GM23338 (cell line): ENCODE results near the gene PIM1. TPM values are rescaled to one million over a fixed set of nuclear protein-coding genes. Genes with fewer than 3 reads are reported as not detected.
"Not testable (repeated sequence)": the region's sequence is repeated elsewhere in the genome, so short reads cannot be mapped to it uniquely, and the experiment has no call there.

Experiments
- ATAC-seq: fragments of 200-7000 bp; cut with Tn5 transposase; 3 replicates; pipeline ENCODE4 v1.9.1; 2020
- DNase-seq: peaks from one replicate; pipeline ENCODE4 v3.0.0-alpha.2; 2015; ENCODE audit warnings: low spot score
- H2AFZ ChIP-seq: fragments of 200-600 bp; sonication (generic); 2 replicates; pipeline ENCODE4 v1.8.0; 2016; ENCODE audit warnings: antibody characterized with exemption, mild to moderate bottlenecking, moderate library complexity
- H3F3A ChIP-seq: fragments of 200-600 bp; sonication (generic); replicated peaks from 2 replicates; pipeline ENCODE4 v1.8.0; 2017; ENCODE audit warnings: antibody characterized with exemption, mixed run types, low read depth
- H3K27ac ChIP-seq: fragments of 200-600 bp; sonication (generic); 2 replicates; pipeline ENCODE4 v1.6.1; 2016; ENCODE audit warnings: low read depth
- H3K27me3 ChIP-seq: fragments of 200-600 bp; sonication (generic); 2 replicates; pipeline ENCODE4 v1.8.0; 2016; ENCODE audit warnings: mild to moderate bottlenecking, mixed run types, moderate library complexity; ENCODE audit not compliant: insufficient read depth
- H3K36me3 ChIP-seq: fragments of 200-600 bp; sonication (generic); 2 replicates; pipeline ENCODE4 v1.8.0; 2016; ENCODE audit warnings: mild to moderate bottlenecking; ENCODE audit not compliant: insufficient read depth
- H3K4me1 ChIP-seq: fragments of 200-600 bp; sonication (generic); 2 replicates; pipeline ENCODE4 v1.8.0; 2016; ENCODE audit warnings: mild to moderate bottlenecking, moderate library complexity; ENCODE audit not compliant: insufficient read depth
- H3K4me2 ChIP-seq: fragments of 200-600 bp; sonication (generic); 2 replicates; pipeline ENCODE4 v1.7.1; 2017; ENCODE audit warnings: mixed run types
- H3K4me3 ChIP-seq: fragments of 200-600 bp; sonication (generic); 2 replicates; pipeline ENCODE4 v1.6.1; 2016; ENCODE audit warnings: mixed run types
- H3K79me2 ChIP-seq: fragments of 200-600 bp; sonication (generic); replicated peaks from 2 replicates; pipeline ENCODE4 v1.8.0; 2017; ENCODE audit warnings: mild to moderate bottlenecking; ENCODE audit not compliant: insufficient read depth
- H3K9me2 ChIP-seq: fragments of 200-600 bp; sonication (generic); 2 replicates; pipeline ENCODE4 v1.8.0; 2017; ENCODE audit not compliant: insufficient read depth
- H4K20me1 ChIP-seq: fragments of 200-600 bp; sonication (generic); replicated peaks from 2 replicates; pipeline ENCODE4 v1.8.0; 2017; ENCODE audit warnings: mild to moderate bottlenecking; ENCODE audit not compliant: insufficient read depth
- H3K27ac Mint-ChIP-seq: 2 replicates; pipeline ENCODE4 v1.8.0; 2020; ENCODE audit warnings: inconsistent platforms, mild to moderate bottlenecking, moderate library complexity, mixed read lengths
- H3K27me3 Mint-ChIP-seq: 3 replicates; pipeline ENCODE4 v1.8.0; 2022; ENCODE audit warnings: low read depth, mild to moderate bottlenecking, moderate library complexity, mixed read lengths, inconsistent platforms; ENCODE audit not compliant: insufficient read depth, poor library complexity
- H3K36me3 Mint-ChIP-seq: 3 replicates; pipeline ENCODE4 v1.8.0; 2021; ENCODE audit warnings: low read depth, mild to moderate bottlenecking, inconsistent platforms, moderate library complexity, mixed read lengths
- H3K4me1 Mint-ChIP-seq: 3 replicates; pipeline ENCODE4 v1.8.0; 2020; ENCODE audit warnings: mild to moderate bottlenecking, inconsistent platforms, mixed read lengths
- H3K4me3 Mint-ChIP-seq: 3 replicates; pipeline ENCODE4 v1.8.0; 2021; ENCODE audit warnings: moderate library complexity, mild to moderate bottlenecking, inconsistent platforms, mixed read lengths
- H3K9me3 Mint-ChIP-seq: 3 replicates; pipeline ENCODE4 v1.8.0; 2020; ENCODE audit warnings: moderate library complexity, mild to moderate bottlenecking, inconsistent platforms, mixed read lengths
- CREB1 ChIP-seq: fragments of 250-450 bp; sonication (Bioruptor Pico); IDR thresholded peaks from 2 replicates; pipeline ENCODE4 v1.5.0; 2020; ENCODE audit warnings: low read depth, mild to moderate bottlenecking, moderate library complexity
- NANOG ChIP-seq: IDR thresholded peaks from 2 replicates; pipeline ENCODE4 v1.6.1; 2016; ENCODE audit warnings: antibody characterized with exemption, borderline replicate concordance
- POLR2AphosphoS5 ChIP-seq: IDR thresholded peaks from 2 replicates; pipeline ENCODE4 v1.6.1; 2016; ENCODE audit warnings: antibody characterized with exemption, low read depth
- STAT1 ChIP-seq: IDR thresholded peaks from one replicate; pipeline ENCODE4 v1.6.1; 2016; ENCODE audit warnings: antibody characterized with exemption; ENCODE audit not compliant: unreplicated experiment
- ZNF462 ChIP-seq: fragments of 250-450 bp; sonication (Bioruptor Pico); IDR thresholded peaks from 2 replicates; pipeline ENCODE4 v1.5.0; 2020; ENCODE audit warnings: mild to moderate bottlenecking, moderate library complexity
- polyA plus RNA-seq: library from polyadenylated mRNA; unstranded; fragments of >200 nt; fragmentation: Nextera tagmentation; extraction: Ambion mirVana; gene quantifications from 2 replicates; pipeline ENCODE4 v1.2.1, GENCODE V29; 2016
- total RNA-seq: library from RNA; depleted of rRNA; stranded (reverse); fragments of >200 nt; shearing (Covaris generic); gene quantifications from 2 replicates; pipeline ENCODE4 v1.2.3, GENCODE V29; 2014
- TF ChIP-seq, protein P1 (sequence below): IDR thresholded peaks from 2 replicates; pipeline ENCODE4 v1.6.1; 2016; ENCODE audit warnings: antibody characterized with exemption

The PIM1 gene
- total and polyA plus RNA-seq, 2 experiments from 2014 or later: 46.0 to 74.2 TPM

GRCh38 chr6:37182736-37183590 lies 13.0 kb downstream of the PIM1 start (continued):
- TF ChIP-seq ZNF462 (CRISPR knock-in tag): no peak
- TF ChIP-seq STAT1: no peak
- no peak for TF ChIP-seq CREB1 (CRISPR knock-in tag)
- no peak for TF ChIP-seq NANOG
- TF ChIP-seq, protein P1, sequence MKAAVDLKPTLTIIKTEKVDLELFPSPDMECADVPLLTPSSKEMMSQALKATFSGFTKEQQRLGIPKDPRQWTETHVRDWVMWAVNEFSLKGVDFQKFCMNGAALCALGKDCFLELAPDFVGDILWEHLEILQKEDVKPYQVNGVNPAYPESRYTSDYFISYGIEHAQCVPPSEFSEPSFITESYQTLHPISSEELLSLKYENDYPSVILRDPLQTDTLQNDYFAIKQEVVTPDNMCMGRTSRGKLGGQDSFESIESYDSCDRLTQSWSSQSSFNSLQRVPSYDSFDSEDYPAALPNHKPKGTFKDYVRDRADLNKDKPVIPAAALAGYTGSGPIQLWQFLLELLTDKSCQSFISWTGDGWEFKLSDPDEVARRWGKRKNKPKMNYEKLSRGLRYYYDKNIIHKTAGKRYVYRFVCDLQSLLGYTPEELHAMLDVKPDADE: no peak
- TF ChIP-seq POLR2AphosphoS5: no peak

DNA sequence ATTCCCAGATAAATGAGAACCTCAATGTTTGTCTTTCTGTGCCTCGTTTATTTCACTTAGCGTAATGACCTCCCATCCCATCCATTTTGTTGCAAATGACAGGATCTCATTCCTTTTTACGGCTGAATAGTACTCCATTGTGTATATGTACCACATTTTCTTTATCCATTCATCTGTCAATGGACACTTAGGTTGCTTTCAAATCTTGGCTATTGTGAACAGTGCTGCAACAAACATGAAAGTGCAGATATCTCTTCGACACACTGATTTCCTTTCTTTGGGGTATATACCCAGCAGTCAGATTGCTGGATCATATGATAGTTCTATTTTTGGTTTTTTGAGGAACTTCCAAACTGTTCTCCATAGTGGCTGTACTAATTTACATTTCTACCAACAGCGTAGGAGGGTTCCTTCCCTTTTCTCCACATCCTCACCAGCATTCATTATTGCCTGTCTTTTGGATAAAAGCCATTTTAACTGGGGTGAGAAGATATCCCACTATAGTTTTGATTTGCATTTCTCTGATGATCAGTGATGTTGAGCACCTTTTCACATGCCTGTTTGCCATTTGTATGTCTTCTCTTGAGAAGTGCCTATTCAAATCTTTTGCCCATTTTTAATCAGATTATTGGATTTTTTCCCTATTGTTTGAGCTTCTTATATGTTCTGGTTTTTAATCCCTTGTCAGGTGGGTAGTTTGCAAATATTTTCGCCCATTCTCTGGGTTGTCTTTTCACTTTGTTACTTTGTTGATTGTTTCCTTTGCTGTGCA lies 16.2 kb downstream of the PIM1 start:
- not testable (repeated sequence) for H3K27ac Mint-ChIP-seq, DNase-seq, H3K9me2 ChIP-seq, H3K9me3 Mint-ChIP-seq, H3K4me1 Mint-ChIP-seq, H3K27ac ChIP-seq, H3K27me3 ChIP-seq, H3K36me3 ChIP-seq, H3F3A ChIP-seq, H3K4me1 ChIP-seq, H4K20me1 ChIP-seq, H3K4me3 ChIP-seq, H2AFZ ChIP-seq, H3K4me2 ChIP-seq, H3K36me3 Mint-ChIP-seq, H3K79me2 ChIP-seq, ATAC-seq, H3K27me3 Mint-ChIP-seq, H3K4me3 Mint-ChIP-seq
